Activated CD4-positive, alpha-beta T cell treated with anti-CD3 and anti-CD28 coated beads, Interleukin-2, amount 10 ng/mL, durations not matched to agents 7 days and 5 days (primary cell): ENCODE results near the gene BSPRY. TPM values are rescaled to one million over a fixed set of nuclear protein-coding genes. Genes with fewer than 3 reads are reported as not detected.

Experiments
- CTCF ChIA-PET: fragments of 350-600 bp; sonication (Branson Sonifier 250); formaldehyde crosslinking; loops from one replicate; lab custom pipeline; 2021; ENCODE audit warnings: antibody characterized with exemption; lab: Charles Lee
- POLR2A ChIA-PET: fragments of 350-600 bp; sonication (Branson Sonifier 250); formaldehyde crosslinking; loops from one replicate; lab custom pipeline; 2021; ENCODE audit warnings: antibody characterized with exemption; lab: Charles Lee
- DNase-seq: peaks from one replicate; pipeline ENCODE4 v3.0.0-alpha.2; 2020
- H3K27ac Mint-ChIP-seq: one replicate; pipeline ENCODE4 v1.8.0; 2021; ENCODE audit warnings: mild to moderate bottlenecking, moderate library complexity, mixed read lengths
- H3K27me3 Mint-ChIP-seq: one replicate; pipeline ENCODE4 v1.8.0; 2021; ENCODE audit warnings: mixed read lengths
- H3K36me3 Mint-ChIP-seq: one replicate; pipeline ENCODE4 v1.8.0; 2021; ENCODE audit warnings: low read depth, mixed read lengths
- H3K4me1 Mint-ChIP-seq: one replicate; pipeline ENCODE4 v1.8.0; 2021; ENCODE audit warnings: mixed read lengths
- H3K4me3 Mint-ChIP-seq: one replicate; pipeline ENCODE4 v1.8.0; 2021; ENCODE audit warnings: mild to moderate bottlenecking, moderate library complexity, mixed read lengths
- H3K9me3 Mint-ChIP-seq: one replicate; pipeline ENCODE4 v1.8.0; 2021; ENCODE audit warnings: mixed read lengths
- total RNA-seq, 2 experiments: library from RNA; stranded (reverse); gene quantifications; one replicate each; pipeline ENCODE4 v1.2.3, GENCODE V29; 2021

BSPRY gene
- total RNA-seq, 2 experiments from 2014 or later = 2.0 to 2.3 TPM

DNA sequence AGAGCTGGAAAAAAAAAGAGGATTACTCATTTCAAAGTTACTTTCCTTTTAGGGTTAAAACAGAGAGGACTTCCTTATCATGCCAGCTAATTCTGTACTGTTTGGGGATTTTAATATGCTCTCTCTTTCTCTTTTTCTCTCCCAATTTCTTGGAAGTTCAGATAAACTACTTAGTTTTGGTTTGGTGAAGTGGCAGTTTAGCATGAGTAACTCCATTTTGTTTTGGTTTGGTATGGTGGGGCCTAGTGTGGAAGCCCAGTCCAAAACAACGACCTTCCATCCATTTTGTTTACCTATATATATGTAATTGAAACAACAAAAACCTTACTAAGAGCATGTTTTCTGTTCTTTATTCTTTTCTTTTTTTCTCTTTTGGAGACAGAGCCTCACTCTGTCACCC is 3.7 kb upstream of the BSPRY start:
- Mint-ChIP-seq H3K27me3 (peaks cover 8% of the 10 kb centered on the region), H3K4me1 (peaks cover 48% of the 10 kb centered on the region), H3K36me3 (peaks cover 1% of the 10 kb centered on the region), H3K27ac (no peak overlapping the region), H3K4me3 (no peak overlapping the region), H3K9me3 (no peaks in the 10 kb centered on the region)
- ChIA-PET POLR2A (no interaction called here), CTCF (no interaction called here)
- DNase-seq = no peak

DNA sequence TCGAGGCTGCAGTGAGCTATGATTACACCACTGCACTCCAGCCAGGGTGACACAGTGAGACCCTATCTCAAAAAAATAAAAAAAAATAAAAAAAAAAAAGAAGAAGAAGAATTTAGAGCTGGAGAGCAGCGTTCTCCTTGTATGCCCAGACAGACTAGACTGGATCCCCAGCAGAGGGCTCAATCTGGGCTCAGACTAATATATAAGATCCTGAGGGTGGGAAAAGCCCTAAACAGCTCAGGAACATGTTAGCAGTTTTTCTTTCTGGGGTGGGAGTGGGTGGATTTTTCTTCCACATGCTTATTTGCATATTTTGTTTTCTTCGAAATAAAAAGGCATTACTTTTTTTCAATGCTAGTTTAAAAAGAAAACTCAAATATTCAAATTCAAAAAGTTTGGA is 904 bp upstream of the BSPRY start:
- Mint-ChIP-seq H3K36me3 (peaks cover 1% of the 10 kb centered on the region), H3K4me3 (no peak overlapping the region), H3K27me3 (peaks cover 26% of the 10 kb centered on the region), H3K9me3 (no peaks in the 10 kb centered on the region), H3K27ac (no peak overlapping the region), H3K4me1 (peaks cover 39% of the 10 kb centered on the region)
- DNase-seq = no peak
- CTCF ChIA-PET = interaction anchor here (0.5 to 5.2 kb wide), 8 partner anchors 10 to 310 kb away, joined by 3 to 34 read pairs (median 6); partner anchors contain the start of genes ALAD, CDC26 and PRPF4
- POLR2A ChIA-PET = interaction anchor here (0.6 kb wide), 1 partner anchor 1643 kb away, joined by 4 read pairs; no protein-coding TSS in a partner anchor

DNA sequence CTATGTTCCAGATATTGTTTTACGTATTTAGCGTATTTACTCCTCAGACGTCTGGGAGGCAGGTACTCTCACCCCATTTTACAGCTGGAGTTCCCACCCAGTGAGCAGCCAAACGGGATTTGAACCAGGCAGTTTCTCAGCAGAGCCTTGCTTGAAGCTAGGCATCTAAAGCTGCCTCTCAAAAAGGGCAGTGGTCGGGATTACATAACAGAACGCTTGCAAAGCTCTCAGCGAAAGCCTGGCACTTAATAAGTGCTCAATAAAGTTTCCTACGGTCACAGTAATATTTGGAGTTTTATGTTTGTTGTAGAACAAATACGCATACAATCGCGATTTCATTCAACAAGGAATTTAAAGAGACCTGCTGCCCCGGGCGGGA is 286 bp upstream of the BSPRY start:
- peaks cover 1% of the 10 kb centered on the region for H3K36me3 Mint-ChIP-seq
- peak overlapping the region; percentile 78 for H3K27ac Mint-ChIP-seq
- no peak for DNase-seq
- H3K27me3 Mint-ChIP-seq = peaks cover 26% of the 10 kb centered on the region
- POLR2A ChIA-PET = no interaction called here
- H3K9me3 Mint-ChIP-seq = no peaks in the 10 kb centered on the region
- H3K4me3 Mint-ChIP-seq = peak overlapping the region; percentile 77
- H3K4me1 Mint-ChIP-seq = peaks cover 35% of the 10 kb centered on the region
- CTCF ChIA-PET = interaction anchor here (0.6 to 5.2 kb wide), 9 partner anchors 8 to 82 kb away, joined by 4 to 34 read pairs (median 6); partner anchors contain the start of genes ALAD, CDC26, PRPF4 and WDR31

DNA sequence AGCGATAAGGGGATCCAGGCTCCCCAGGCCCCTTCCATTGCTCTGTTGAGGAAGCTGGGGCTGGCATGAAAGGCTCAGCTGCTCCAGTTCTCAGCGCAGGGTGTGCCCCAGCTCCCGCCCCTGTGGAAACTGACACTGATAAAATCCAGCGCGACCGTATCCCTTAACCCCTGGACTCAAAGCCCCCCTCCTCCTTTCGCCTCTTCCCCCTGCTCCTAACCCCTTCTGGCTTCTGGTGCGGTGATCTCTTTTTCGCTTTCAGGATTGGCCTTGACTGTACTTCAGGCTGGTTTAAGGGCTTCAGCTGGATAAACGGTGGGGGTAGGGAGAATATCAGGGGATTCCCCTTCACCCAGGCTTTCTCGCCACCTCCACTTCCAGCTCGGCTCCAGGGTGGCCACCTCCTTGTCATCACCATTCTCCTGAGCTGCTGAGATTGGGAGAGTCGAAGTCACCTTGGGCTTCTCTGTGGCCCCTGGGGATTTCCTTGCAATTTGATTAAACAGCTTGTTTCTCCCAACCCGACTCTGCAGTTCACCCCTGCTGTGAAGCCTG is 843 bp downstream of the BSPRY start:
- H3K4me3 Mint-ChIP-seq = peak overlapping the region; percentile 78
- peaks cover 26% of the 10 kb centered on the region for H3K27me3 Mint-ChIP-seq
- DNase-seq = no peak
- peaks cover 35% of the 10 kb centered on the region for H3K4me1 Mint-ChIP-seq
- peaks cover 1% of the 10 kb centered on the region for H3K36me3 Mint-ChIP-seq
- POLR2A ChIA-PET = interaction anchor here (0.6 kb wide), 1 partner anchor 190 kb away, joined by 3 read pairs; no protein-coding TSS in a partner anchor
- CTCF ChIA-PET = interaction anchor here (0.7 to 5.2 kb wide), 9 partner anchors 9 to 77 kb away, joined by 3 to 34 read pairs (median 6); partner anchors contain the start of genes ALAD, CDC26, PRPF4 and WDR31
- no peaks in the 10 kb centered on the region for H3K9me3 Mint-ChIP-seq
- peak overlapping the region; percentile 52 for H3K27ac Mint-ChIP-seq

DNA sequence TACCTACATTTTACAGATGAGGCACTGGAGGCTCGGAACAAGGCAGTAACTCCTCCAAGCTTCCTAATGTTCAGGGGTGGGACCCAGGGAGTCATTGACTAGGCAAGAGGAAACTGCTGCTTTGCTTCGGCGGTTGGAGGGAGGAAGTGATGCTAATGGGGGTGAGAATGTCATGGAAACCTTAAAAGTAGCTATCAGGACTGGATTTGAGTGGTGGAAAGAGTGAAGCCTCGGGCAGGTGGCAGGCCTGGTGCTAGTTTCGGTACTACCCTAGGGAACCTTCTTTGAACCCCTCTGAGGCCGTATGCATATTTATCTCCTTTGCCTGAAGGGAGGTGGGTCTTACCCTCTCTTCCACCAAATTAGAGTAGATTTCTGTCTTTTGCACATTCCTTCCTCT is 1.6 kb downstream of the BSPRY start:
- no peak for DNase-seq
- Mint-ChIP-seq H3K4me3 (peak overlapping the region; percentile 78), H3K27ac (no peak overlapping the region), H3K4me1 (peaks cover 33% of the 10 kb centered on the region), H3K36me3 (peaks cover 1% of the 10 kb centered on the region), H3K27me3 (peaks cover 26% of the 10 kb centered on the region), H3K9me3 (no peaks in the 10 kb centered on the region)
- CTCF ChIA-PET = interaction anchor here (0.9 to 5.2 kb wide), 8 partner anchors 8 to 86 kb away, joined by 3 to 34 read pairs (median 6); partner anchors contain the start of genes ALAD and WDR31
- POLR2A ChIA-PET = interaction anchor here (0.7 kb wide), 1 partner anchor 11 kb away, joined by 6 read pairs; no protein-coding TSS in a partner anchor

DNA sequence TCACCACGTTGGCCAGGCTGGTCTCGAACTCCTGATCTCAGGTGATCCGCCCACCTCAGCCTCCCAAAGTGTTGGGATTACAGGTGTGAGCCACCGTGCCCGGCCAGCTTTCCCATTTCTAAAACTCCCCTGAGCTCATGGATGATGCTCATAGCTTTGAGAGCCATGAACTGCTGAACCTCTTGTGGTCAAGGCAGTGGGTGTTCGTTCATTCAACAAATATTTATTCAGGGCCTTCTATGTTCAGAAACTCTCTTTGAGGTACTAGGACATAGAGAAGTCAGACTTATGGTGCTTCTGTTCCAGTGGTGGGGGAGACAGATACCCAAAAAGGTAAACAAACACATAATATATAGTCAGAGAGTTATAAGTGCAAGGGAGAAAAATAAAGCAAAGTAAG is 2.7 kb downstream of the BSPRY start:
- H3K27ac Mint-ChIP-seq = no peak overlapping the region
- peaks cover 26% of the 10 kb centered on the region for H3K27me3 Mint-ChIP-seq
- H3K4me1 Mint-ChIP-seq = peaks cover 33% of the 10 kb centered on the region
- CTCF ChIA-PET = interaction anchor here (0.6 to 5.2 kb wide), 5 partner anchors 11 to 138 kb away, joined by 3 to 34 read pairs (median 6); partner anchors contain the start of genes ALAD and WDR31
- no peak for DNase-seq
- H3K4me3 Mint-ChIP-seq = no peak overlapping the region
- peaks cover 1% of the 10 kb centered on the region for H3K36me3 Mint-ChIP-seq
- no peaks in the 10 kb centered on the region for H3K9me3 Mint-ChIP-seq
- POLR2A ChIA-PET = no interaction called here

DNA sequence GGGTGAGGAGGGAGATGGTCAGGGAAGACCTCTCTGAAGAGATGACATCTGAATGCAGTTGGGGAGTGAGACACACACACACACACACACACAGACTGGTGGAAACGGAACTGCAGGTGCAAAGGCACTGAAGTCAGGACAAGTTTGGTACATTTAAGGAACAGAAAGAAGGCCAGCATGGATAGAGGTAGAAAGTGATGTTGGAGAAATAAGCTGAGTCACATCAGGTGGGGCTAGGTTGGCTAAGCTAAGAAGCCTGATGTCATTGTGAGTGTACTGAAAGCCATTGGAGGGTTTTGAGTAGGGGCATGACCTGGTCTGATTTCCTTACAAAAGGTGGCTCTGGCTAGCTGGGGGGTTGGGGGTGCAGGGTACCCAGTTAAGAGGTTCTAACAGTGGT is 3.1 kb downstream of the BSPRY start:
- ChIA-PET POLR2A (interaction anchor here (0.6 kb wide), 1 partner anchor 14 kb away, joined by 3 read pairs; no protein-coding TSS in a partner anchor), CTCF (interaction anchor here (0.6 to 5.2 kb wide), 4 partner anchors 11 to 49 kb away, joined by 3 to 34 read pairs (median 18); partner anchors contain the start of genes ALAD and WDR31)
- Mint-ChIP-seq H3K36me3 (peaks cover 1% of the 10 kb centered on the region), H3K4me1 (peaks cover 30% of the 10 kb centered on the region), H3K9me3 (no peaks in the 10 kb centered on the region), H3K4me3 (no peak overlapping the region), H3K27ac (no peak overlapping the region), H3K27me3 (peaks cover 23% of the 10 kb centered on the region)
- DNase-seq = no peak

DNA sequence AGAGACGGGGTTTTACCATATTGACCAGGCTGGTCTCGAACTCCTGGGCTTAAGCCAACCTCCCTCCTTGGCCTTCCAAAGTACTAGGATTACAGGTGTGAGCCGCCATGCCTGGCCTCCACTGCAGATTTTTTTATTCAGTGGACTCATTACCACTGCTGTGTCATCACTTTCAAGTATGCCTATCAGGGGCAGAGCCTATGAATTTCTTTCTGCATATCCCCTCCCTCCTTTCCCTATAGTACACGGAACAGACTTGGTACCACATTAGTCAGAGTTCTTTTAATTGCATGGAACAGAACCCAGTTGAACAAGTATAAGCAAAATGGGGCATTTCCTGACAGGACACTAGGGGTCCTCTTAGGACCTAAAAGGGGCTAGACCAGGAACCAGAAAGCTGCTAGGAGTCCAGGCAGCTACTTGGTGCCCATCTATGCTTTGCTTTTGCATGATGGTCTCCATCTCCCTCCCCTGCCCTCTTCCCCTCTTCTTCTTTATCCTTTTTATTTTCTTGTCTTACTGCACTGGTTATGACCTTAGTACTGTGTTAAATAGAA is 5.8 kb downstream of the BSPRY start:
- POLR2A ChIA-PET = no interaction called here
- DNase-seq = no peak
- CTCF ChIA-PET = interaction anchor here (0.7 to 1.2 kb wide), 2 partner anchors 11 to 133 kb away, joined by 3 read pairs; no protein-coding TSS in a partner anchor
- H3K27ac Mint-ChIP-seq = no peak overlapping the region
- peaks cover 17% of the 10 kb centered on the region for H3K27me3 Mint-ChIP-seq
- H3K9me3 Mint-ChIP-seq = no peaks in the 10 kb centered on the region
- H3K4me1 Mint-ChIP-seq = peaks cover 14% of the 10 kb centered on the region
- H3K36me3 Mint-ChIP-seq = peaks cover 4% of the 10 kb centered on the region
- H3K4me3 Mint-ChIP-seq = no peak overlapping the region

DNA sequence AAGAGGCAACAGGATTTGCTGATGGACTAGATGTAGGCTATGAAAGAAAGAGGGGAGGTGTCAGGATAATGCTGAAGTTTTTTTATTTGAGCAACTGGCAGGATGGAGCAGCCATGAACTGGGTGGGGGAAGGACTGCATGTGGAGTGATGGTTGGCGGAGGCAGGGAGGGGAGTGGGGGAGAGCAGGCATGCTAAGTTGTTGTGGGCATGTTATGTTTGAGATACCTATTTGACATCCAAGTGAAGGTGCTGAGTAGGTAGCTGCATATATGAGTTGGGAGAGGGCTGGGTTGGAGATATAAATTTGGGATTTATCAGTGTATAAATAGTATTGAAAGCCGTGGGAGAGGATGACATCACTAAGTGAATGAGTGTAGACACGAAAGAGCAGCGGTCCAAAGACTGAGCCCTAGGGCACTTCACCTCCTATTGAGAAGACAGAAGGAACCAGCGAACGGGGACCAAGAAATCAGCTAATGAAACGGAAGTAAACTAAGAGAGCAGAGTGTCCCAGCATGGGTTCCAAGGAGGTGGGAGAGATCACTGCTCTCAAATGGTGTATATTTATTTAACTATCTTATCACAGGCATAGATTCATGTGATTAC is 7.4 kb downstream of the BSPRY start:
- no peak overlapping the region for H3K27ac Mint-ChIP-seq

DNA sequence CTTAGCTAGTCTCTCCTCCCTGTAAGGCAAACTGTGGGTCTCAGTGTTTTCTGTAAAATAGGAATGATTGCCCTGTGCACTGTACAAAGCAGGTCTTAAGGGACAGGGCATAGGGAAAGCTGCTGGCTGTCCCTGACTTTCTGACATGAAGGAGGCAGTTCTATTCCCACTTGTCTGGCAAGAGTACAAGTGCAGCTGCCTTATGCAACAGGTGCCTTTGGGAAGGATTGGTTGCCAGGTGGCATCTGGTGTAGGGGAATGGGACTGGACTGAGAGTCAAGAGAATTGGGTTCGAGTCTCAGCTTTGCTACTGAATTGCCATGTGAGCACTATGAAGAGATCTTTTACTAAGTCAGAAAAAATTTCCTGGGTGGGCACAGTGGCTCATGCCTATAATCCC is 10.0 kb downstream of the BSPRY start:
- Mint-ChIP-seq H3K27ac (no peak overlapping the region), H3K9me3 (no peaks in the 10 kb centered on the region), H3K36me3 (peaks cover 3% of the 10 kb centered on the region), H3K4me1 (no peaks in the 10 kb centered on the region), H3K4me3 (no peak overlapping the region), H3K27me3 (no peaks in the 10 kb centered on the region)
- ChIA-PET CTCF (interaction anchor here (1.2 to 1.3 kb wide), 2 partner anchors 9 kb away, joined by 3 to 6 read pairs; partner anchors contain the start of gene BSPRY), POLR2A (interaction anchor here (0.5 kb wide), 1 partner anchor 56 kb away, joined by 3 read pairs; no protein-coding TSS in a partner anchor)
- DNase-seq = no peak

More for the DNA sequence above, 7.4 kb downstream of the BSPRY start:
- DNase-seq = no peak
- CTCF ChIA-PET = interaction anchor here (1.2 kb wide), 1 partner anchor 18 kb away, joined by 3 read pairs; no protein-coding TSS in a partner anchor
- no peaks in the 10 kb centered on the region for H3K4me1 Mint-ChIP-seq
- no peaks in the 10 kb centered on the region for H3K9me3 Mint-ChIP-seq
- H3K36me3 Mint-ChIP-seq = peaks cover 3% of the 10 kb centered on the region
- peaks cover 10% of the 10 kb centered on the region for H3K27me3 Mint-ChIP-seq
- no peak overlapping the region for H3K4me3 Mint-ChIP-seq
- POLR2A ChIA-PET = no interaction called here

DNA sequence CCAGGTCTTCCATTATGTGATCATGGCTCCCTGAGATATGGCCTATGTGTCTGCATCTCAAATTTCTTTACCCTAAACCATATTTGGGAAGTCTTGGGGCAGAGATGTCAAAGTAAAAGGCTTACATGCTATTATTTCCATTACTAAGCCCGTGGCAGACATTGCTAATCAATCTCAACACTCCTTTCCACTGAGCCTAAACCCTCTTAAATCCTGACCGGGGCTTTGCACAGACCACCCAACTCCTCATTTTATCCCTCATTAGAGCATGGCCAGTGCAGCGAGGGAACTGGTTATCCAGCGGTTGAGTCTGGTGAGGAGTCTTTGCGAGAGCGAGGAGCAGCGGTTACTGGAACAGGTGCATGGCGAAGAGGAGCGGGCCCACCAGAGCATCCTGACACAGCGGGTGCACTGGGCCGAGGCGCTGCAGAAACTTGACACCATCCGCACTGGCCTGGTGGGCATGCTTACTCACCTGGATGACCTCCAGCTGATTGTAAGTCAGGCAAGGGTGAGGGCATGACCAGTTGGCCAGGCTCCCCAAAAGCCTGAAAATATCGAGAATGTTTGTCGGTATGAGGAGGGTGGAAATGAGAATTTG is 11.0 kb downstream of the BSPRY start:
- CTCF ChIA-PET = interaction anchor here (1.3 to 1.4 kb wide), 2 partner anchors 8 to 25 kb away, joined by 3 read pairs; no protein-coding TSS in a partner anchor

More for the DNA sequence above, 11.0 kb downstream of the BSPRY start:
- POLR2A ChIA-PET = no interaction called here
- Mint-ChIP-seq H3K27me3 (no peaks in the 10 kb centered on the region), H3K27ac (no peak overlapping the region), H3K9me3 (no peaks in the 10 kb centered on the region), H3K4me3 (no peak overlapping the region), H3K36me3 (peaks cover 3% of the 10 kb centered on the region), H3K4me1 (no peaks in the 10 kb centered on the region)
- no peak for DNase-seq
